ENCODE measurements around the gene SH2D4B.

The SH2D4B gene

DNA sequence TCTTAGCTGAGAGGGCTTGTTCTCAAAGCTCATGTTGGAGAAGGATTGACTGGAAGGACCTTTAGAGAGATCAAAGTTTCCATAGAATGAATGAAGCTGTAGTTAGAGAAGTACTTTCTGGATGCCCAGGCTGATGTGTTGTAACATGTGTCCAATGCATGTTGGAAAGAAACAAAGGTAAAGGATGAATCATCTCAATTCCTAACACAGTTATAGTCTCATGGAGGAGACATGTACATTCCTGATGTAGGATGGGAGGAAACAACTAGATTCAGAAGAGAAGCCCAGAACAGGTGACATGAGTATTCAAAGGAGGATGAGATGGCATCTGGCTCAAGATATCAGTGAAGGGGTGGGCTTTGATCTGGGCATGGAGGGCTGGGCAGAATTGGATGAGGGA lies 152.7 kb downstream of the SH2D4B start:
- DNase-seq (ENCODE audit: low spot score): no peak

DNA sequence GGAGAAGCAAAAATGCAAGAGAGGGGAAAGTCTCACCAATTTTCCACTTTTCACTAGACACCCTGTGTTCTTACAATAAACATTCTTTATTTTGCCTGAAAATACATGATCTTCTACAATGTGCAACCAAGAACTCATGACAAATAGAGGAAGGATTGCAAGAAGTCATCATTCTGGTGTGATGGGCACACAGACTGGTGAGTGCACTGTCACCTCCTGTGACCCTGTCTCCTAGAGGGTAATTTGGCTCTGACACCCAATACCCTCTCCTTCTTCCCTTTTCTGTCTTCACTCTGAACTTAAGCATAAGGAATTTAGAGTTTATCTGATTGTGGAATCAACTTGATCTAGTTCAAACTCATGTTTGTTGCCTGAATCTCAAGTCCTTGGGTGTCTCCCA lies 153.7 kb downstream of the SH2D4B start:
- no peak for DNase-seq (ENCODE audit: low spot score)

DNA sequence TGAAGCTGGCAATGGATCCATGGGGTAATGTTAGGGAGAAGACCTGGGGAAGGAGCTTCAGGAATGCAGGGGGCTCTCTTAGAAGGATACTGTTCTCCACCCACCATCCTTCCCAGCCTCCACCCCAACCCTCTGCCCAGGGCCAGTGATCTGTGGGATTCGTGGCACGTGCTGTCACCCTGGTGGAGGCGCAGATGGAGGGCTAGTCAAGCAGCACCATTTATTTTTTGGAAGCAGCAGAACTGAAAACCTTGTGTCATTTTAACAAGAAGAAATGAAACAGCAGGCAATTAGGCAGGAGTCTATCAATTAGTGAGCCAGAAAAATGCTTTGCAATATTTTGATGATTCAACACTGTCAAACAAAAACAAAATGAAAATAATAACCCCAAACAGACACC lies 155.9 kb downstream of the SH2D4B start:
- DNase-seq (ENCODE audit: low spot score): no peak

DNA sequence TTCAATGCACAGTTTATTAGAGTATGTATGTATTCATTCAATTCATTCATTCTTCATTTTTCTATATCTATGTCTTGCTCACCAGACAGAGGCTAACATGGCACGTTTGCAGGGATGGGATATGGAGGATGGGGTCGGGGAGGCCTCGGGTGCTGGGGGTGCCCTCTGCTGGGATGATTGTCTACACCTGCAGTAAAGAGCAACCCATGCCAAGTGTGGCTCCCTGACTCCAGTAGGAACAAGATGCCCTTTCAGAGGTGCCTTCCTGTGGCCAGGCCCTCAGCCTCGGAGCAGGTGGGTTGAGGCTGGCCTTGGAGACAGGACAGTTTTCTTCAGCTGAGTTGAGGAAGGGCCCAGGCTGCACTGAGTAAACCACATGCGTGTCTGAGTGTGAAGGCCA lies 157.2 kb downstream of the SH2D4B start:
- DNase-seq (ENCODE audit: low spot score): no peak
